CD1c-positive myeloid dendritic cell (primary cell): ENCODE data around the gene ZBTB8A.
"Not testable (repeated sequence)": the region's sequence is repeated elsewhere in the genome, so short reads cannot be mapped to it uniquely, and the experiment has no call there.

ENCODE experiments used
- DNase-seq: peaks from one replicate; pipeline ENCODE4 v3.0.0-alpha.2; 2016; ENCODE audit errors: extremely low spot score

The ZBTB8A gene

GRCh38 chr1:32538887-32539583, at the start of gene ZBTB8A:
ZBTB8A (plus strand) TSS chr1:32539427; CDS start chr1:32592932, 53,505 bp downstream.
- peak; percentile 28 for DNase-seq

GRCh38 chr1:32489774-32490454, 49.3 kb upstream of the ZBTB8A start:
- no peak for DNase-seq

- no peak for DNase-seq
These were observed 47.8 kb upstream of the ZBTB8A start for GRCh38 chr1:32491386-32491785.

GRCh38 chr1:32494196-32494595, 45.0 kb upstream of the ZBTB8A start:
- DNase-seq, result no peak

- no peak for DNase-seq
These were observed 44.4 kb upstream of the ZBTB8A start for GRCh38 chr1:32494711-32495337.

GRCh38 chr1:32496127-32496526, 43.1 kb upstream of the ZBTB8A start:
- no peak for DNase-seq

GRCh38 chr1:32498751-32499150, 40.5 kb upstream of the ZBTB8A start:
- DNase-seq, result no peak

- DNase-seq, result peak; percentile 86
These were observed 38.6 kb upstream of the ZBTB8A start for GRCh38 chr1:32500387-32501209.

- DNase-seq, result no peak
These were observed 37.4 kb upstream of the ZBTB8A start for GRCh38 chr1:32501865-32502264.

GRCh38 chr1:32503153-32503552, 36.1 kb upstream of the ZBTB8A start:
- DNase-seq, result no peak

- no peak for DNase-seq
These were observed 32.2 kb upstream of the ZBTB8A start for GRCh38 chr1:32507021-32507420.

GRCh38 chr1:32508761-32509160, 30.5 kb upstream of the ZBTB8A start:
- no peak for DNase-seq

- no peak for DNase-seq
These were observed 29.3 kb upstream of the ZBTB8A start for GRCh38 chr1:32509939-32510338.

- DNase-seq, result no peak
These were observed 22.8 kb upstream of the ZBTB8A start for GRCh38 chr1:32516402-32516801.

- DNase-seq, result no peak
These were observed 20.3 kb upstream of the ZBTB8A start for GRCh38 chr1:32518976-32519375.

GRCh38 chr1:32521165-32521564, 18.1 kb upstream of the ZBTB8A start:
- no peak for DNase-seq

GRCh38 chr1:32525053-32525452, 14.2 kb upstream of the ZBTB8A start:
- DNase-seq, result no peak

- DNase-seq, result no peak
These were observed 13.4 kb upstream of the ZBTB8A start for GRCh38 chr1:32525661-32526444.

GRCh38 chr1:32528550-32528949, 10.7 kb upstream of the ZBTB8A start:
- DNase-seq, result not testable (repeated sequence)

- no peak for DNase-seq
These were observed 5.4 kb upstream of the ZBTB8A start for GRCh38 chr1:32533792-32534327.

- DNase-seq, result peak; percentile 52
These were observed 3.1 kb upstream of the ZBTB8A start for GRCh38 chr1:32536117-32536516.
